ENCODE data around the gene G6PC3. TPM values are rescaled to one million over a fixed set of nuclear protein-coding genes. Genes with fewer than 3 reads are reported as not detected.

G6PC3 gene
- polyA plus RNA-seq, 1 donor: 39.3 TPM

Other genes with a start within 250 kb of the G6PC3 start
- 5.8 TPM for gene MPP3, start 237.6 kb upstream of the G6PC3 start, polyA plus RNA-seq (ENCODE audit: insufficient read length)
- 3.3 TPM for gene CD300LG, start 223.6 kb upstream of the G6PC3 start, polyA plus RNA-seq (ENCODE audit: insufficient read length)
- gene MPP2, start 163.2 kb upstream of the G6PC3 start, polyA plus RNA-seq (ENCODE audit: insufficient read length): 2.2 TPM
- gene PPY, start 128.3 kb upstream of the G6PC3 start, polyA plus RNA-seq (ENCODE audit: insufficient read length): not detected
- not detected for gene PYY, start 116.8 kb upstream of the G6PC3 start, polyA plus RNA-seq (ENCODE audit: insufficient read length)
- gene NAGS, start 66.1 kb upstream of the G6PC3 start, polyA plus RNA-seq (ENCODE audit: insufficient read length): 0.19 TPM
- 33.1 TPM for gene TMEM101, start 55.8 kb upstream of the G6PC3 start, polyA plus RNA-seq (ENCODE audit: insufficient read length)
- gene LSM12, start 4.1 kb upstream of the G6PC3 start, polyA plus RNA-seq (ENCODE audit: insufficient read length): 23.3 TPM
- gene HDAC5, start 52.9 kb downstream of the G6PC3 start, polyA plus RNA-seq (ENCODE audit: insufficient read length): 64.6 TPM
- gene HROB, start 71.2 kb downstream of the G6PC3 start, polyA plus RNA-seq (ENCODE audit: insufficient read length): 2.7 TPM
- gene ASB16, start 100.0 kb downstream of the G6PC3 start, polyA plus RNA-seq (ENCODE audit: insufficient read length): 26.9 TPM
- 58.1 TPM for gene TMUB2, start 116.2 kb downstream of the G6PC3 start, polyA plus RNA-seq (ENCODE audit: insufficient read length)
- gene ATXN7L3, start 129.1 kb downstream of the G6PC3 start, polyA plus RNA-seq (ENCODE audit: insufficient read length): 59.5 TPM
- 74.0 TPM for gene UBTF, start 148.9 kb downstream of the G6PC3 start, polyA plus RNA-seq (ENCODE audit: insufficient read length)
- gene SLC4A1, start 197.4 kb downstream of the G6PC3 start, polyA plus RNA-seq (ENCODE audit: insufficient read length): 9.0 TPM
- gene RUNDC3A, start 237.9 kb downstream of the G6PC3 start, polyA plus RNA-seq (ENCODE audit: insufficient read length): 1.1 TPM